Measurements from ENCODE around the gene KIF13A.
"Not testable (repeated sequence)": the region's sequence is repeated elsewhere in the genome, so short reads cannot be mapped to it uniquely, and the experiment has no call there.

The KIF13A gene

GRCh38 chr6:17998003-17998402, 10.6 kb upstream of the KIF13A start:
- DNase-seq, result no peak

- no peak for DNase-seq
Measured at GRCh38 chr6:17995414-17995813, 8.0 kb upstream of the KIF13A start.

GRCh38 chr6:17994019-17994418, 6.6 kb upstream of the KIF13A start:
- no peak for DNase-seq

GRCh38 chr6:17988422-17988944, 1.0 kb upstream of the KIF13A start:
- DNase-seq, result no peak

GRCh38 chr6:17987697-17988421, 424 bp upstream of the KIF13A start:
- DNase-seq, result peak; percentile 58

- DNase-seq, result no peak
Measured at GRCh38 chr6:17986656-17987446, 584 bp downstream of the KIF13A start.

GRCh38 chr6:17985934-17986655, 1.3 kb downstream of the KIF13A start:
- DNase-seq, result no peak

GRCh38 chr6:17984812-17985670, 2.4 kb downstream of the KIF13A start:
- no peak for DNase-seq

GRCh38 chr6:17984399-17984798, 3.0 kb downstream of the KIF13A start:
- no peak for DNase-seq

- DNase-seq, result no peak
Measured at GRCh38 chr6:17983730-17984129, 3.7 kb downstream of the KIF13A start.

- DNase-seq, result no peak
Measured at GRCh38 chr6:17980329-17980728, 7.1 kb downstream of the KIF13A start.

- no peak for DNase-seq
Measured at GRCh38 chr6:17979479-17979878, 8.0 kb downstream of the KIF13A start.

GRCh38 chr6:17976258-17976657, 11.2 kb downstream of the KIF13A start:
- DNase-seq, result not testable (repeated sequence)

GRCh38 chr6:17974570-17975368, 12.7 kb downstream of the KIF13A start:
- no peak for DNase-seq

GRCh38 chr6:17972978-17973622, 14.3 kb downstream of the KIF13A start:
- DNase-seq, result no peak

GRCh38 chr6:17972074-17972952, 15.1 kb downstream of the KIF13A start:
- no peak for DNase-seq

GRCh38 chr6:17971128-17972073, 16.0 kb downstream of the KIF13A start:
- no peak for DNase-seq

GRCh38 chr6:17968876-17969275, 18.6 kb downstream of the KIF13A start:
- no peak for DNase-seq

Data from NCI-H1092 (cell line).